ENCODE measurements around the gene LRRC23.

DNA sequence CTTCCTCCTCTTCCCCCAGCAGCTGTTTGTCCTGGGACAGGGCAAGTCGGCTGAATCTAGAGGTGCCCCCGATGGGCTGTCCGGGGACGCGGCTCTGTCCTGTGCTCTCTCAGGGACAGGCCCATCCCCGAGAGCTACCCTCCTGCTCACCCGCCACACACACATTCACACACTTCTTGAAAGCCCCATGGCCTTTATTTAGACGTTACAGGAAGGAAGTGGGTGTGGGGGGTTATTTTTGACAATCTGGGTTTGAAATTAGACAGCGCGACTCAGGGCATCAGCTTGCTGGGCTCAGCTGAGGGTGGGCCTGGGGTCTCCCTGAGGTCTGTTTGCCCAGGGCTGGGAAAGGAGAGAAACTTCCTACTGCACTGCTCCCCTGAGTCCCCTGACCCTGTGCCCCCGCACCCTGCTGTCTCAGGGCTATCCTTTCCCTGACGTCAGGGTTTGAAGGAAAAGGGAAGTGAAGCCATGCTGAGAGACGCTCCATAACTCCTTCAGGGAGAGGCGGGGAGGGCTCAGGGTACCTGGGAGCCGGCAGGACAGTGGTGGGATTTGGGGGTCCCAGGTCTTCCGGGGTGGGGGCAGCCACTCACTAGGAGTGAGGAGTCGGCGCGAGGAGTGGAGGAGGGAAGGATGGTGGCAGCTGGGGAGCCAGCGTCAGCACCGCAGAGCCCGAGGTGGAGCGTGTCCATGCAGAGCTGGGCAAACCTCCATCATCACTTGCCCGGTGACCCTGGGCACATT, 54.6 kb downstream of the LRRC23 start:
- TF ChIP-seq EZH2 (IDR thresholded peaks at IDR 0.05; ENCODE audit: insufficient read depth, poor library complexity, severe bottlenecking) (no peak), EZH2phosphoT487 (IDR thresholded peaks at IDR 0.05; ENCODE audit: insufficient read depth, low read depth) (no peak)

Data from GM23248 (cell line).